Caco-2 (cell line): ENCODE measurements around the gene PRKCI. TPM values are rescaled to one million over a fixed set of nuclear protein-coding genes. Genes with fewer than 3 reads are reported as not detected.

Source experiments
- BruUV-seq: library from RNA; stranded (reverse); fragments of 400-500 nt; replicated peaks from 2 replicates; lab custom pipeline; 2021; lab: Mats Ljungman, UMichigan
- CTCF ChIA-PET: fragments of 300-600 bp; sonication (Branson Sonifier 250); formaldehyde crosslinking; loops from one replicate; lab custom pipeline; 2022; ENCODE audit warnings: antibody characterized with exemption; lab: Charles Lee
- POLR2A ChIA-PET: fragments of 300-600 bp; sonication (Branson Sonifier 250); formaldehyde crosslinking; loops from one replicate; lab custom pipeline; 2022; ENCODE audit warnings: antibody characterized with exemption; lab: Charles Lee
- DNase-seq, 2 experiments: peaks; one replicate each; pipeline versions ENCODE4 v3.0.0 to v3.0.0-alpha.2; 2020 to 2022
- H3K27me3 ChIP-seq: replicated peaks from 2 replicates; pipeline ENCODE4 v1.6.0; 2011; ENCODE audit warnings: low read length; ENCODE audit not compliant: control insufficient read depth, insufficient read depth
- H3K36me3 ChIP-seq: 2 replicates; pipeline ENCODE4 v1.5.1; 2011; ENCODE audit warnings: low read length; ENCODE audit not compliant: control insufficient read depth, insufficient read depth
- H3K4me1 ChIP-seq: fragments of 250-450 bp; sonication (Bioruptor Pico); 2 replicates; pipeline ENCODE4 v1.5.1; 2020; ENCODE audit warnings: mild to moderate bottlenecking
- H3K4me3 ChIP-seq: 2 replicates; pipeline ENCODE4 v1.5.1; 2011; ENCODE audit warnings: low read depth, mild to moderate bottlenecking, control low read depth, low read length
- H3K9me3 ChIP-seq: fragments of 250-450 bp; sonication (Bioruptor Pico); 2 replicates; pipeline ENCODE4 v1.5.1; 2020; ENCODE audit warnings: mild to moderate bottlenecking, moderate library complexity
- H3K27ac Mint-ChIP-seq: one replicate; pipeline ENCODE4 v1.8.0; 2022; ENCODE audit warnings: mixed read lengths; ENCODE audit not compliant: unreplicated experiment
- H3K27me3 Mint-ChIP-seq: one replicate; pipeline ENCODE4 v1.8.0; 2022; ENCODE audit warnings: mixed read lengths; ENCODE audit not compliant: insufficient read depth, unreplicated experiment
- H3K36me3 Mint-ChIP-seq: one replicate; pipeline ENCODE4 v1.8.0; 2022; ENCODE audit warnings: mild to moderate bottlenecking, mixed read lengths; ENCODE audit not compliant: insufficient read depth, unreplicated experiment
- H3K4me1 Mint-ChIP-seq: one replicate; pipeline ENCODE4 v1.8.0; 2022; ENCODE audit warnings: low read depth, mixed read lengths; ENCODE audit not compliant: unreplicated experiment
- H3K4me3 Mint-ChIP-seq: one replicate; pipeline ENCODE4 v1.8.0; 2022; ENCODE audit warnings: mild to moderate bottlenecking, moderate library complexity, mixed read lengths; ENCODE audit not compliant: unreplicated experiment
- H3K9me3 Mint-ChIP-seq: one replicate; pipeline ENCODE4 v1.8.0; 2022; ENCODE audit warnings: mixed read lengths; ENCODE audit not compliant: unreplicated experiment
- intact Hi-C: fragments of 100-400 bp; cut with micrococcal nuclease; formaldehyde crosslinking; loops from one replicate; pipeline ENCODE4 v1.10.0; 2022; ENCODE audit not compliant: unreplicated experiment
- total RNA-seq: library from RNA; stranded (reverse); gene quantifications from 2 replicates; pipeline ENCODE4 v1.2.3, GENCODE V29; 2022
- TF ChIP-seq, protein P1 (sequence below), 2 experiments: fragments of 200-600 bp in 1 of 2; IDR thresholded peaks; 1 replicate in 1 of 2; 2 replicates in 1 of 2; pipeline versions ENCODE4 v1.5.1 to v1.8.0; 2011 to 2022; ENCODE audit warnings: antibody characterized with exemption in 1 of 2, control low read depth in 1 of 2, inconsistent platforms in 1 of 2, low read depth in 1 of 2, low read length in 1 of 2, mild to moderate bottlenecking in 1 of 2, moderate library complexity in 1 of 2; ENCODE audit not compliant: insufficient read depth in 1 of 2, severe bottlenecking in 1 of 2, unreplicated experiment in 1 of 2

Gene PRKCI
- total RNA-seq, 1 experiment from 2014 or later, result 45.8 TPM

- intact Hi-C loops, result no loop called here
- ChIA-PET CTCF (no interaction called here), POLR2A (no interaction called here)
- no peaks in the 10 kb centered on the region for H3K9me3 Mint-ChIP-seq
- Histone ChIP-seq H3K9me3 (no peaks in the 10 kb centered on the region), H3K36me3 (no peaks in the 10 kb centered on the region), H3K27me3 (no peaks in the 10 kb centered on the region), H3K4me3 (no peak overlapping the region), H3K4me1 (0 out of 2 replicates have a peak, but pooled peaks cover 5% of the 10 kb centered on the region)
- no TSS peak for BruUV-seq
- no peaks in the 10 kb centered on the region for H3K27me3 Mint-ChIP-seq
- no peak overlapping the region for H3K27ac Mint-ChIP-seq
- H3K4me3 Mint-ChIP-seq, result no peak overlapping the region
- H3K36me3 Mint-ChIP-seq, result peaks cover 6% of the 10 kb centered on the region
- no peak for DNase-seq
- TF ChIP-seq, protein P1, sequence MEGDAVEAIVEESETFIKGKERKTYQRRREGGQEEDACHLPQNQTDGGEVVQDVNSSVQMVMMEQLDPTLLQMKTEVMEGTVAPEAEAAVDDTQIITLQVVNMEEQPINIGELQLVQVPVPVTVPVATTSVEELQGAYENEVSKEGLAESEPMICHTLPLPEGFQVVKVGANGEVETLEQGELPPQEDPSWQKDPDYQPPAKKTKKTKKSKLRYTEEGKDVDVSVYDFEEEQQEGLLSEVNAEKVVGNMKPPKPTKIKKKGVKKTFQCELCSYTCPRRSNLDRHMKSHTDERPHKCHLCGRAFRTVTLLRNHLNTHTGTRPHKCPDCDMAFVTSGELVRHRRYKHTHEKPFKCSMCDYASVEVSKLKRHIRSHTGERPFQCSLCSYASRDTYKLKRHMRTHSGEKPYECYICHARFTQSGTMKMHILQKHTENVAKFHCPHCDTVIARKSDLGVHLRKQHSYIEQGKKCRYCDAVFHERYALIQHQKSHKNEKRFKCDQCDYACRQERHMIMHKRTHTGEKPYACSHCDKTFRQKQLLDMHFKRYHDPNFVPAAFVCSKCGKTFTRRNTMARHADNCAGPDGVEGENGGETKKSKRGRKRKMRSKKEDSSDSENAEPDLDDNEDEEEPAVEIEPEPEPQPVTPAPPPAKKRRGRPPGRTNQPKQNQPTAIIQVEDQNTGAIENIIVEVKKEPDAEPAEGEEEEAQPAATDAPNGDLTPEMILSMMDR (IDR thresholded peaks at IDR 0.05; ENCODE audit: insufficient read depth in 1 of 2, low read depth in 1 of 2, low read length in 1 of 2, severe bottlenecking in 1 of 2, unreplicated experiment in 1 of 2), result no peak
- H3K4me1 Mint-ChIP-seq, result no peaks in the 10 kb centered on the region
Observed at GRCh38 chr3:170226426-170226960, 4.3 kb downstream of the PRKCI start.

GRCh38 chr3:170228093-170228766 is 6.0 kb downstream of the PRKCI start:
- H3K27me3 ChIP-seq, result no peaks in the 10 kb centered on the region
- Mint-ChIP-seq H3K4me1 (no peaks in the 10 kb centered on the region), H3K9me3 (no peaks in the 10 kb centered on the region), H3K27me3 (no peaks in the 10 kb centered on the region), H3K27ac (no peak overlapping the region), H3K4me3 (no peak overlapping the region), H3K36me3 (no peaks in the 10 kb centered on the region)
- H3K4me1 ChIP-seq, result 0 out of 2 replicates have a peak, but pooled peaks cover 6% of the 10 kb centered on the region
- DNase-seq, result no peak
- no TSS peak for BruUV-seq
- H3K9me3 ChIP-seq, result no peaks in the 10 kb centered on the region
- intact Hi-C loops, result no loop called here
- no peak overlapping the region for H3K4me3 ChIP-seq
- no peaks in the 10 kb centered on the region for H3K36me3 ChIP-seq
- TF ChIP-seq, protein P1 (IDR thresholded peaks at IDR 0.05; ENCODE audit: insufficient read depth in 1 of 2, low read depth in 1 of 2, low read length in 1 of 2, severe bottlenecking in 1 of 2, unreplicated experiment in 1 of 2), result no peak
- CTCF ChIA-PET, result no interaction called here
- POLR2A ChIA-PET, result no interaction called here

DNA sequence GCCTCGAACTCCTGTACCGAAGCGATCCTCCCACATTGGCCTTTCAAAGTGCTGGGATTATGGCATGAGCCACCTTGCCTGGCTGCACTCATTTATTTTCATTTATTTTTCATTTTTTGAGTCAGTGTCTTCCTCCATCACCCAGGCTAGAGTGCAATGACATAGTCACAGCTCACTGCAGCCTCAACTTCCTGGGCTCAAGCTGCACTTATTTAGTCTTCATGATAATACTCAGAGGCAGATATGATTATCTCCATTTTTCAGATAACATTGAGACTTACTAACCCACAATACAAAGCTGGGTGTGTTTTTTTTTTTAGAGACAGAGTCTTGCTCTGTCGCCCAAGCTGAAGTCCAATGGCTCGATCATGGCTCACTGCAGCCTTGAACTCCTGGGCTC is 10.0 kb downstream of the PRKCI start:
- intact Hi-C loops, result no loop called here
- TF ChIP-seq, protein P1 (IDR thresholded peaks at IDR 0.05; ENCODE audit: insufficient read depth in 1 of 2, low read depth in 1 of 2, low read length in 1 of 2, severe bottlenecking in 1 of 2, unreplicated experiment in 1 of 2), result no peak
- H3K4me1 ChIP-seq, result 0 out of 2 replicates have a peak, but pooled peaks cover 4% of the 10 kb centered on the region
- H3K4me3 ChIP-seq, result no peak overlapping the region
- no peaks in the 10 kb centered on the region for H3K27me3 ChIP-seq
- no peak overlapping the region for H3K27ac Mint-ChIP-seq
- no peaks in the 10 kb centered on the region for H3K9me3 ChIP-seq
- no TSS peak for BruUV-seq
- H3K4me1 Mint-ChIP-seq, result no peaks in the 10 kb centered on the region
- ChIA-PET POLR2A (no interaction called here), CTCF (no interaction called here)
- no peak for DNase-seq
- H3K9me3 Mint-ChIP-seq, result no peaks in the 10 kb centered on the region
- no peak overlapping the region for H3K4me3 Mint-ChIP-seq
- peaks cover 8% of the 10 kb centered on the region for H3K36me3 Mint-ChIP-seq
- H3K27me3 Mint-ChIP-seq, result no peaks in the 10 kb centered on the region
- no peaks in the 10 kb centered on the region for H3K36me3 ChIP-seq
